Lower leg skin (tissue), 4 donors: ENCODE data around the gene ZCCHC4. TPM values are rescaled to one million over a fixed set of nuclear protein-coding genes. Genes with fewer than 3 reads are reported as not detected.

Experiments
- DNase-seq, 2 donors: peaks; one replicate each; pipeline ENCODE4 v3.0.0-alpha.2; 2019; ENCODE audit warnings: low spot score in 2 of 2
- H3K4me3 ChIP-seq: fragments of 200-600 bp; sonication (generic); 2 replicates; pipeline ENCODE4 v1.5.1; 2017; ENCODE audit warnings: mild to moderate bottlenecking, low read depth; ENCODE audit not compliant: poor library complexity, severe bottlenecking
- POLR2A ChIP-seq, 2 donors: fragments of 450-650 bp; IDR thresholded peaks; one replicate each; pipeline ENCODE4 v1.6.1; 2016 to 2017; ENCODE audit warnings: antibody characterized with exemption in 2 of 2, mild to moderate bottlenecking in 1 of 2, moderate library complexity in 1 of 2
- WGBS, 2 donors: methylation state at CpG; one replicate each; pipeline ENCODE4 v1.1.5; 2018; 5-methylcytosine and 5-hydroxymethylcytosine counted together
- intact Hi-C: fragments of 100-400 bp; cut with DNase I; formaldehyde crosslinking; loops from one replicate; pipeline ENCODE4 v1.15.0; 2023; ENCODE audit warnings: low total_unique reads
- total RNA-seq, 4 donors: library from RNA; depleted of rRNA; stranded (reverse); fragments of >200 nt; gene quantifications; one replicate each; pipeline ENCODE4 v1.1.0, GENCODE V29; 2016
- TF ChIP-seq, protein P1 (sequence below), 3 donors: fragments of 450-650 bp; IDR thresholded peaks; one replicate each; pipeline ENCODE4 v1.5.1; 2016; ENCODE audit warnings: antibody characterized with exemption in 3 of 3, mild to moderate bottlenecking in 3 of 3, moderate library complexity in 2 of 3

ZCCHC4 gene
- total RNA-seq, 4 donors from 2014 or later = 5.7 to 13.7 (median 10.6) TPM

DNA sequence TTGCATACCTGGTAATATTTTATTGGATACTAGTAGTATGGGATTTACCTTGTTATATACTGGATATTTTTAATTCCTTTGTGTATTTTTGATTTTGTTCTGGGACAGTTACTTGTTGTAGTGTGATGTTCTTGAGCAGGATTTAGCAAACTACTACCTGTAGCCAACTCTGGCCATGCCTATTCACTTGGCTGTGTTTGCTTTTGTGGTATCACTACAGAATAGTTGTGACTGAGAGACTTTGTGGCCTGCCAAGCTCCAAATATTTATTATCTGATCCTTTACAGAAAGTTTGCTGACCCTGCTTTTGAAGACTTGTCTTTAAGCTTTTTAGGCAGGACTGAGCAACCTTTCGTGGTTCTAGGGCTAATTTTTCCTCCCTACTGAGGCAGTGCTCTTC is 17.8 kb downstream of the ZCCHC4 start:
- intact Hi-C loops = no loop called here
- DNase-seq = no peak
- no peak overlapping the region for H3K4me3 ChIP-seq
- TF ChIP-seq, protein P1, sequence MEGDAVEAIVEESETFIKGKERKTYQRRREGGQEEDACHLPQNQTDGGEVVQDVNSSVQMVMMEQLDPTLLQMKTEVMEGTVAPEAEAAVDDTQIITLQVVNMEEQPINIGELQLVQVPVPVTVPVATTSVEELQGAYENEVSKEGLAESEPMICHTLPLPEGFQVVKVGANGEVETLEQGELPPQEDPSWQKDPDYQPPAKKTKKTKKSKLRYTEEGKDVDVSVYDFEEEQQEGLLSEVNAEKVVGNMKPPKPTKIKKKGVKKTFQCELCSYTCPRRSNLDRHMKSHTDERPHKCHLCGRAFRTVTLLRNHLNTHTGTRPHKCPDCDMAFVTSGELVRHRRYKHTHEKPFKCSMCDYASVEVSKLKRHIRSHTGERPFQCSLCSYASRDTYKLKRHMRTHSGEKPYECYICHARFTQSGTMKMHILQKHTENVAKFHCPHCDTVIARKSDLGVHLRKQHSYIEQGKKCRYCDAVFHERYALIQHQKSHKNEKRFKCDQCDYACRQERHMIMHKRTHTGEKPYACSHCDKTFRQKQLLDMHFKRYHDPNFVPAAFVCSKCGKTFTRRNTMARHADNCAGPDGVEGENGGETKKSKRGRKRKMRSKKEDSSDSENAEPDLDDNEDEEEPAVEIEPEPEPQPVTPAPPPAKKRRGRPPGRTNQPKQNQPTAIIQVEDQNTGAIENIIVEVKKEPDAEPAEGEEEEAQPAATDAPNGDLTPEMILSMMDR (IDR thresholded peaks at IDR 0.05) = no peak
- no peak for TF ChIP-seq POLR2A (IDR thresholded peaks at IDR 0.05)
- 83 to 96% methylated on average over 1 of the region's 1 CpG for WGBS, 2 donors

DNA sequence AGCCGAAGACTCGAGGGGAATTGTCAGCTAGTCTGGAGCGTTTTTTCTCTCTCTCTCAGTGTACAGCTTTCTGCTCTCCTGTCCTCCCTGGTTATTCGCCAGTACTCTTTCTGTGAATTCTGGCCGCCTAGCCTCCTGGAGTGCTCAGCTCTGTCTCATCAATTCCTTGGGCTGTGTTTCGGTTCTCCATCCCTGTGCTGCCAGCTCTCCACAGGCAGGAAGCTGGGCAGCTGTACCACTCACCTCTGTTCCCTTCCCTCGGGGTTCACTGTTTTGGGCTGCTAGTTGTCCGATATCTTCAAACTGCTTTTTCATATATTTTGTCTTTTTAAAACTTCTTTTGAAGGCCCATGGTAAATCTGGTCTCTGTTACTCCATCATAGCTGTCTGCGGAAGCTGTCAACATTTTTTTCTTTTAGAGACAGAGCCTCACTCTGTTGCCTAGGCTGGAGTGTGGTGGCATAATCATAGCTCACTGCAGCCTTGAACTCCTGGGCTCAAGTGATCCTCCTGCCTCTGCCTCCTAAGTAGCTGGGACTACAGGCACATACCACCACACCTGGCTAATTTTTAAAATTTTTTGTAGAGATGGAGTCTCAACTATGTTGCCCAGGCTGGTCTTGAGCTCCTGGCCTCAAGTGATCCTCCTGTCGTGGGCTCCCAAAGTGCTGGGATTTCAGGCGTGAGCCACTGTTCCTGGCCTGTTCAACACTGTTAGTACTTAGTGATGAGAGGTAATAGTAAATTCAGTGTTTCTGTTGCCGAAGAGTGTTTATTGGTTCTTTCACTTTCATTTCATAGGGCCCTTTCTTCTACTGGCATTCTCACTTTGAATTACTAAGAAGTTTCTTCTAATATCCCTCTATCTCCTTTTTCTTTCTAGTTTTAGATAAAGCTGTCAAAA is 18.6 kb downstream of the ZCCHC4 start:
- no peak for TF ChIP-seq POLR2A (IDR thresholded peaks at IDR 0.05)
- TF ChIP-seq, protein P1 (IDR thresholded peaks at IDR 0.05) = no peak
- no peak overlapping the region for H3K4me3 ChIP-seq
- no peak for DNase-seq
- intact Hi-C loops = no loop called here
- WGBS, 2 donors = 87 to 88% methylated on average over 12 of the region's 12 CpGs

DNA sequence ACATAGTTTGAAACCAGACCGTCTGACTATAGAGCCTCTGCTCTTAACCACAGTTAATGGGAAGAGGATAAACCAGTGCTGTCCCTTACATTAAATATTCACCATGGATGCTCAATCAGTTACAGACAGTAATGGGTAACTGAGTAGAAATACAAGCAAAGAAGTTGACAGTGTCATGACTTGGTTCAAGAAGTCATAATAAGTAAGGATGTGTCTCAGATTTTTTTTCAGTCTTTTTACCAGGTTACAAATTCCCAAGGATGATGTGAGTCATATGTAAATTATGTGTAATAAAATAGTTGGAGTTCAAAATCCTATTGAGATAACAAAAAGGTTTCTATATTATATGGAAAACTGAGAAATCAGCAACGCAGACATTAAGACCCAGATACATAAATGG is 31.1 kb downstream of the ZCCHC4 start:
- DNase-seq = no peak
- whole genome bisulfite sequencing, 2 donors = 95 to 99% methylated on average over 2 of the region's 2 CpGs
- no peak overlapping the region for H3K4me3 ChIP-seq
- TF ChIP-seq, protein P1 (IDR thresholded peaks at IDR 0.05) = no peak
- no peak for TF ChIP-seq POLR2A (IDR thresholded peaks at IDR 0.05)
- intact Hi-C loops = no loop called here

DNA sequence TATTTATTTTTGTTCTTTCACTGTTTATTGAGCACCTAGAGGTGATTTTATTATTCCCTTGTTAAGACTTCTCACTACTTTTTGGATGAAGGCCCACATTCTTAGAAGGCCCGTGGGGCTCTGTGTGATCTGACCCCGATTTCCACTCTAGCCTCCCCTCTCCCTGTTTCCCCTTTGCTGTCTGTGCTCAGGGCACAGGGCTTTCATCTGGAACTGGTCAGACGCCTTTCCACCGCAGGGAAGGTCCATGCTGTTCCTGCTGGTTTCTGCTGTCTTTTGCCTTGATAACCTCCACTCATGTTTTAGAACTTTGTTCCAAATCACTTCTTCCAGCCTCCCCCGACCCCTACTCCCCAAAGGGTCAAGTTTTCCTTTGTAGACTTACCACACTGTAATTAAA is 33.2 kb downstream of the ZCCHC4 start:
- intact Hi-C loops = no loop called here
- DNase-seq = no peak
- WGBS, 2 donors = 62 to 74% methylated on average over 5 of the region's 5 CpGs
- TF ChIP-seq, protein P1 (IDR thresholded peaks at IDR 0.05) = no peak
- H3K4me3 ChIP-seq = no peak overlapping the region

DNA sequence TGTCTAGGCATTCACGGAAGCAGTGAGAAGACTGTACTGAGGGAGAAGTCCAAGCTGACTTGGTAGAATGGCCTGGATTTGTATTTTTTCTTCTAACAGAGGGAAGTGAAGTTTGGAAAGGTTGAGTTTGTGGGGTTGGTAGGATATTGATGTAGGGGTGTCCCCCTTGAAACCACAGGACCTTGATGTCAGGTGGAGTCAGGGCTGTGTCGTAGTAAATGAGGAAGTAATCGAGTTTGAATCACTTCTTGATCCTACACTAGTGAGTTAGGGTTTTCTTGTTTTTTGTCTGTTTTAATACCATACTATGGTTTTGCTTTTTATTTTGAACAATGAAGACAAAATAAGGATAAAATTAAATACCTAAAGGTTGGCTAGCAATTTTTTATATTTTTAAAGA is 34.3 kb downstream of the ZCCHC4 start:
- intact Hi-C loops = no loop called here
- TF ChIP-seq, protein P1 (IDR thresholded peaks at IDR 0.05) = no peak
- no peak for TF ChIP-seq POLR2A (IDR thresholded peaks at IDR 0.05)
- H3K4me3 ChIP-seq = no peak overlapping the region
- no peak for DNase-seq
- 93 to 95% methylated on average over 3 of the region's 3 CpGs for WGBS, 2 donors
